Left ventricle myocardium inferior (tissue), 1 donor: ENCODE data around the gene TICRR. TPM values are rescaled to one million over a fixed set of nuclear protein-coding genes. Genes with fewer than 3 reads are reported as not detected.
A peak's percentile ranks its signal among the peaks of the same experiment; 100 is the strongest.

Experiments used
- DNase-seq: peaks from one replicate; pipeline ENCODE4 v3.0.0-alpha.2; 2020
- H3K27ac ChIP-seq: fragments of 200-600 bp; replicated peaks from 2 replicates; pipeline ENCODE4 v1.8.0; 2021
- H3K27me3 ChIP-seq: fragments of 200-600 bp; 2 replicates; pipeline ENCODE4 v1.8.0; 2021; ENCODE audit warnings: low read depth
- H3K36me3 ChIP-seq: fragments of 200-600 bp; 2 replicates; pipeline ENCODE4 v1.8.0; 2021
- H3K4me1 ChIP-seq: fragments of 200-600 bp; 2 replicates; pipeline ENCODE4 v1.8.0; 2021
- H3K4me3 ChIP-seq: fragments of 200-600 bp; 2 replicates; pipeline ENCODE4 v1.8.0; 2021; ENCODE audit warnings: mild to moderate bottlenecking, moderate library complexity
- H3K9me3 ChIP-seq: fragments of 200-600 bp; replicated peaks from 2 replicates; pipeline ENCODE4 v1.8.0; 2021
- CTCF ChIP-seq: fragments of 200-600 bp; IDR thresholded peaks from 2 replicates; pipeline ENCODE4 v1.8.0; 2021; ENCODE audit warnings: antibody characterized with exemption, mild to moderate bottlenecking, borderline replicate concordance
- intact Hi-C: fragments of 100-400 bp; cut with micrococcal nuclease; formaldehyde crosslinking; loops from one replicate; pipeline ENCODE4 v1.11.0; 2022
- total RNA-seq: library from RNA; stranded (reverse); fragmentation: NEBNext Ultra II Directional; extraction: Animal tissue kit (Norgen Biotek cat#: 25700); gene quantifications from one replicate; pipeline ENCODE4 v1.2.1, GENCODE V29; 2021
- donor health status: DM: no; HTN: yes; CAD: no; lungs with severe emphysema.

The TICRR gene
- total RNA-seq, 1 donor from 2014 or later, result 0.08 TPM

GRCh38 chr15:89652666-89653065 is 77.4 kb downstream of the TICRR start:
- no peaks in the 10 kb centered on the region for H3K36me3 ChIP-seq
- H3K9me3 ChIP-seq, result no peaks in the 10 kb centered on the region
- peaks cover 16% of the 10 kb centered on the region for H3K27me3 ChIP-seq
- H3K4me1 ChIP-seq, result peaks cover 21% of the 10 kb centered on the region
- intact Hi-C loops, result no loop called here
- no peak for DNase-seq
- no peak overlapping the region for H3K4me3 ChIP-seq
- H3K27ac ChIP-seq, result no peak overlapping the region
- no peak for TF ChIP-seq CTCF

DNA sequence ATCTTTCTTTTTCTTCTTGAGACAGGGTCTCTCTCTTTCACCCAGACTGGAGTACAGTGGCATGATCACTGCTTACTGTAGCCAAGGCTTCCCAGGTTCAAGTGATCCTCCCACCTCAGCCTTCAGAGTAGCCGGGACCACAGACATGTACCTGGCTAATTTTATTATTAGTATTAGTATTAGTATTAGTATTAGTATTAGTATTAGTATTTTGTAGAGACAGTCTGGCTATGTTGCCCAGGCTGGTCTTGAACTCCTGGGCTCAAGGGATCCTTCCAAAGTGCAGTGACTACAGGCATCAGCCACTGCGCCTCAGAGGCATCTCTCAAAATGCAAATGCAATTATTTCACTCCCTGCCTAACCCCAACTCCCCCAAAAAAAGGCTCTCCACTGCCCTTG is 78.3 kb downstream of the TICRR start:
- DNase-seq, result no peak
- Histone ChIP-seq H3K36me3 (no peaks in the 10 kb centered on the region), H3K9me3 (no peaks in the 10 kb centered on the region), H3K4me1 (peaks cover 21% of the 10 kb centered on the region), H3K27ac (no peak overlapping the region), H3K4me3 (no peak overlapping the region), H3K27me3 (peaks cover 16% of the 10 kb centered on the region)
- TF ChIP-seq CTCF, result no peak
- intact Hi-C loops, result no loop called here

- intact Hi-C loops, result no loop called here
- Histone ChIP-seq H3K27me3 (peaks cover 16% of the 10 kb centered on the region), H3K27ac (no peak overlapping the region), H3K4me1 (peaks cover 21% of the 10 kb centered on the region), H3K9me3 (no peaks in the 10 kb centered on the region), H3K36me3 (no peaks in the 10 kb centered on the region), H3K4me3 (peak overlapping the region; percentile 78)
- TF ChIP-seq CTCF, result no peak
- DNase-seq, result no peak
These were observed 79.1 kb downstream of the TICRR start for GRCh38 chr15:89654301-89654761.

- TF ChIP-seq CTCF, result no peak
- Histone ChIP-seq H3K9me3 (no peaks in the 10 kb centered on the region), H3K4me1 (peaks cover 21% of the 10 kb centered on the region), H3K27me3 (peaks cover 16% of the 10 kb centered on the region), H3K36me3 (no peaks in the 10 kb centered on the region), H3K27ac (no peak within 1 kb of the TSS), H3K4me3 (peak within 1 kb of the TSS; percentile 78)
- intact Hi-C loops, result no loop called here
- no peak for DNase-seq
These were observed 79.9 kb downstream of the TICRR start, which contains the start of gene KIF7 for GRCh38 chr15:89654847-89655805. TSS of gene KIF7 (minus strand) at chr15:89655467. CDS start at chr15:89652930, 2,537 bp downstream.

DNA sequence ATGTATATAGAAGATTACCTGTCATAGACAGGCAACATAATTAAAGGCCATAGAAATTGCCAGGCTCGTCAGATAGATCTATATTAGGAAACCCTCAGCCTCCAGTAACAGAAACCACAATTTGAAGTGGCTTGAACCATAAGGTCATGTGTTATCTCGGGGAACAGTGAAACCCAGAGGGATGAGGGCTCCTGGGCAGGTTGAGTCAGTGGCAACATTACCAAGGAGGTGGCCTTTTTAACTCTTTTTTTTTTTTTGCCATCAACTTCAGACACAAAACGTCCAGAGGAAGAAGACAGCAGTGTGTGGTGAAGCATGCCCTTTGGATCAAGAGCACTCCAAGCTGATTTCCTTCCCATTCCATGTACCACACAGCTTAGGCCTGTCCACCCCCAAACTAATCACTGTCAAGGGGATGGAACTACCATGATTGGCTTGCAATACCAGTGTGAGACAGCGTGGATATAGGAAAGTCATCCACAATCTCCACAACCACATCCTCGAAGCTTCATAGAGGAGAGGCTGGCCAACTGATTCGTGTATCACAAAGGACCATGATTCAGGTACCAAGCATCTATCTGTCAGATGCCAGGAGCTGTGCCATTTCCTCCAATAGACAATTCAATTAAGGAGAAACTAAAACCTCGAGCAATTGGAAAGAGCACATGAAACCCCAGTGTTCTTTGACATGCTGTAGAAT is 81.0 kb downstream of the TICRR start:
- Histone ChIP-seq H3K27ac (no peak overlapping the region), H3K36me3 (no peaks in the 10 kb centered on the region), H3K9me3 (no peaks in the 10 kb centered on the region), H3K4me1 (peaks cover 21% of the 10 kb centered on the region), H3K27me3 (peaks cover 16% of the 10 kb centered on the region), H3K4me3 (no peak overlapping the region)
- TF ChIP-seq CTCF, result no peak
- intact Hi-C loops, result no loop called here
- no peak for DNase-seq
